ENCODE results near the gene IL1RAP. TPM values are rescaled to one million over a fixed set of nuclear protein-coding genes. Genes with fewer than 3 reads are reported as not detected.

IL1RAP gene
- total and polyA plus RNA-seq, 2 experiments from 2014 or later = 17.5 to 32.3 TPM

- peak; percentile 75 for DNase-seq
- in situ Hi-C loops (cut with MboI) = no loop called here
- Histone ChIP-seq H3K9ac (no peak overlapping the region), H3K4me1 (ENCODE audit: insufficient read depth) (no peaks in the 10 kb centered on the region), H4K20me1 (ENCODE audit: insufficient read depth) (no peaks in the 10 kb centered on the region), H2AFZ (no peak overlapping the region), H3K27me3 (replicated peaks; ENCODE audit: insufficient read depth) (no peaks in the 10 kb centered on the region), H3K4me3 (no peak overlapping the region), H3K9me3 (ENCODE audit: low read depth) (no peaks in the 10 kb centered on the region), H3K9me2 (ENCODE audit: insufficient read depth) (0 out of 2 replicates have a peak, but pooled peaks cover 3% of the 10 kb centered on the region), H3K36me3 (ENCODE audit: low read depth) (peaks cover 18% of the 10 kb centered on the region), H3F3A (ENCODE audit: insufficient read depth) (no peaks in the 10 kb centered on the region; the same call in 1 of the 2 replicates), H3K79me2 (ENCODE audit: insufficient read depth) (no peaks in the 10 kb centered on the region), H3K27ac (no peak overlapping the region), H3K4me2 (ENCODE audit: unreplicated experiment) (no peak overlapping the region)
- TF ChIP-seq EZH2 (IDR thresholded peaks at IDR 0.05; ENCODE audit: insufficient read depth, poor library complexity, severe bottlenecking) = no peak
- TF ChIP-seq EZH2phosphoT487 (IDR thresholded peaks at IDR 0.05; ENCODE audit: insufficient read depth, low read depth) = no peak
- 69 to 74% methylated on average over 5 of the region's 5 CpGs for WGBS, 2 experiments (ENCODE audit: low coverage in 1 of 2, low lambda C conversion rate in 2 of 2, missing lambda C conversion rate in 2 of 2)
These were observed 130.9 kb downstream of the IL1RAP start for GRCh38 chr3:190644766-190645165.

- WGBS, 2 experiments (ENCODE audit: low coverage in 1 of 2, low lambda C conversion rate in 2 of 2, missing lambda C conversion rate in 2 of 2) = 75 to 77% methylated on average over 4 of the region's 4 CpGs
- Histone ChIP-seq H3K4me3 (no peak overlapping the region), H3K36me3 (ENCODE audit: low read depth) (peaks cover 24% of the 10 kb centered on the region), H3K9ac (no peak overlapping the region), H4K20me1 (ENCODE audit: insufficient read depth) (no peaks in the 10 kb centered on the region), H3K9me3 (ENCODE audit: low read depth) (no peaks in the 10 kb centered on the region), H2AFZ (no peak overlapping the region), H3K79me2 (ENCODE audit: insufficient read depth) (no peaks in the 10 kb centered on the region), H3K9me2 (ENCODE audit: insufficient read depth) (0 out of 2 replicates have a peak, but pooled peaks cover 3% of the 10 kb centered on the region), H3K4me1 (ENCODE audit: insufficient read depth) (no peaks in the 10 kb centered on the region), H3K27me3 (replicated peaks; ENCODE audit: insufficient read depth) (no peaks in the 10 kb centered on the region), H3F3A (ENCODE audit: insufficient read depth) (no peaks in the 10 kb centered on the region; the same call in 1 of the 2 replicates), H3K27ac (no peak overlapping the region), H3K4me2 (ENCODE audit: unreplicated experiment) (no peak overlapping the region)
- in situ Hi-C loops (cut with MboI) = no loop called here
- DNase-seq = no peak
- TF ChIP-seq EZH2 (IDR thresholded peaks at IDR 0.05; ENCODE audit: insufficient read depth, poor library complexity, severe bottlenecking) (no peak), EZH2phosphoT487 (IDR thresholded peaks at IDR 0.05; ENCODE audit: insufficient read depth, low read depth) (no peak)
These were observed 132.1 kb downstream of the IL1RAP start for GRCh38 chr3:190645932-190646460.

GRCh38 chr3:190646996-190647395, 133.1 kb downstream of the IL1RAP start:
- Histone ChIP-seq H3K4me2 (ENCODE audit: unreplicated experiment) (no peak overlapping the region), H4K20me1 (ENCODE audit: insufficient read depth) (no peaks in the 10 kb centered on the region), H3K36me3 (ENCODE audit: low read depth) (peaks cover 24% of the 10 kb centered on the region), H3F3A (ENCODE audit: insufficient read depth) (no peaks in the 10 kb centered on the region; the same call in 1 of the 2 replicates), H3K27me3 (replicated peaks; ENCODE audit: insufficient read depth) (no peaks in the 10 kb centered on the region), H3K27ac (no peak overlapping the region), H3K9ac (no peak overlapping the region), H3K79me2 (ENCODE audit: insufficient read depth) (no peaks in the 10 kb centered on the region), H2AFZ (no peak overlapping the region), H3K9me3 (ENCODE audit: low read depth) (no peaks in the 10 kb centered on the region), H3K9me2 (ENCODE audit: insufficient read depth) (0 out of 2 replicates have a peak, but pooled peaks cover 3% of the 10 kb centered on the region), H3K4me1 (ENCODE audit: insufficient read depth) (no peaks in the 10 kb centered on the region), H3K4me3 (no peak overlapping the region)
- no peak for DNase-seq
- TF ChIP-seq EZH2phosphoT487 (IDR thresholded peaks at IDR 0.05; ENCODE audit: insufficient read depth, low read depth) (no peak), EZH2 (IDR thresholded peaks at IDR 0.05; ENCODE audit: insufficient read depth, poor library complexity, severe bottlenecking) (no peak)
- 92 to 97% methylated on average over 2 of the region's 2 CpGs for WGBS, 2 experiments (ENCODE audit: low coverage in 1 of 2, low lambda C conversion rate in 2 of 2, missing lambda C conversion rate in 2 of 2)
- in situ Hi-C loops (cut with MboI) = no loop called here

GRCh38 chr3:190655933-190656332, 142.0 kb downstream of the IL1RAP start:
- Histone ChIP-seq H3K79me2 (ENCODE audit: insufficient read depth) (no peaks in the 10 kb centered on the region), H3K4me1 (ENCODE audit: insufficient read depth) (no peaks in the 10 kb centered on the region), H2AFZ (no peak overlapping the region), H3F3A (ENCODE audit: insufficient read depth) (peaks cover 11% of the 10 kb centered on the region; the same call in 1 of the 2 replicates), H3K9me2 (ENCODE audit: insufficient read depth) (no peaks in the 10 kb centered on the region), H3K36me3 (ENCODE audit: low read depth) (no peaks in the 10 kb centered on the region), H3K9me3 (ENCODE audit: low read depth) (no peaks in the 10 kb centered on the region), H3K4me3 (no peak overlapping the region), H4K20me1 (ENCODE audit: insufficient read depth) (no peaks in the 10 kb centered on the region), H3K27me3 (replicated peaks; ENCODE audit: insufficient read depth) (no peaks in the 10 kb centered on the region), H3K9ac (no peak overlapping the region), H3K27ac (no peak overlapping the region), H3K4me2 (ENCODE audit: unreplicated experiment) (no peak overlapping the region)
- no peak for DNase-seq
- in situ Hi-C loops (cut with MboI) = no loop called here
- 11 to 16% methylated on average over 5 of the region's 5 CpGs for WGBS, 2 experiments (ENCODE audit: low coverage in 1 of 2, low lambda C conversion rate in 2 of 2, missing lambda C conversion rate in 2 of 2)
- no peak for TF ChIP-seq EZH2 (IDR thresholded peaks at IDR 0.05; ENCODE audit: insufficient read depth, poor library complexity, severe bottlenecking)
- no peak for TF ChIP-seq EZH2phosphoT487 (IDR thresholded peaks at IDR 0.05; ENCODE audit: insufficient read depth, low read depth)

Data from GM23248 (cell line).